Measurements from ENCODE around the gene RPH3AL. TPM values are rescaled to one million over a fixed set of nuclear protein-coding genes. Genes with fewer than 3 reads are reported as not detected.

RPH3AL gene
- total RNA-seq, 1 experiment from 2014 or later = 3.0 TPM

GRCh38 chr17:208429-208828 is 144.2 kb downstream of the RPH3AL start:
- H3K4me1 Mint-ChIP-seq = peaks cover 3 to 12% of the 10 kb centered on the region in 2 experiments; a peak in 3 of 4 replicates

More at GRCh38 chr17:208429-208828, 144.2 kb downstream of the RPH3AL start:
- no peaks in the 10 kb centered on the region for H3K23me2 ChIP-seq (ENCODE audit: insufficient read length, low read depth, low read length, poor library complexity, severe bottlenecking)
- no peak overlapping the region for H3K27ac Mint-ChIP-seq
- no peak overlapping the region for H4K91ac ChIP-seq (ENCODE audit: insufficient read length, low read depth, low read length)
- no peak overlapping the region for H3K9ac ChIP-seq (ENCODE audit: extremely low read depth, insufficient read length, low read length)
- H4K20me1 ChIP-seq (ENCODE audit: control insufficient read depth, insufficient read depth, insufficient read length) = no peaks in the 10 kb centered on the region
- H3K36me3 Mint-ChIP-seq (ENCODE audit: insufficient read depth in 1 of 3, low read depth in 3 of 3) = peaks cover 0 to 8% (median 5%) of the 10 kb centered on the region in 3 experiments; a peak in 5 of 7 replicates
- H3K79me2 ChIP-seq (ENCODE audit: insufficient read depth, low read length) = no peaks in the 10 kb centered on the region
- WGBS (ENCODE audit: extremely low coverage, insufficient read length, low lambda C conversion rate) = no CpG with 5 or more reads among the region's 8 CpGs
- H2BK12ac ChIP-seq (ENCODE audit: insufficient read length, low read depth, low read length) = no peak overlapping the region
- no peaks in the 10 kb centered on the region for H3K27me3 ChIP-seq (ENCODE audit: insufficient read depth, low read length)
- no peaks in the 10 kb centered on the region for H3K9me3 ChIP-seq (ENCODE audit: control insufficient read depth, low read depth, low read length)
- no peak overlapping the region for H4K8ac ChIP-seq (replicated peaks; ENCODE audit: insufficient read length, low read depth, low read length)
- peaks cover 4% of the 10 kb centered on the region for H3K27me3 Mint-ChIP-seq (ENCODE audit: low read depth)
- H3K4ac ChIP-seq (ENCODE audit: low read depth, low read length) = no peak overlapping the region
- no peak overlapping the region for H3T11ph ChIP-seq (ENCODE audit: low read length)
- H2BK15ac ChIP-seq (ENCODE audit: low read depth, low read length) = no peak overlapping the region
- H3K9me3 Mint-ChIP-seq = peaks cover 7 to 18% of the 10 kb centered on the region in 2 experiments; a peak in 3 of 5 replicates
- no peak overlapping the region for H4K5ac ChIP-seq (ENCODE audit: insufficient read length, low read depth, low read length)
- no peak overlapping the region for H3K27ac ChIP-seq (ENCODE audit: insufficient read length, low read depth, low read length)
- DNase-seq = no peak
- no peak overlapping the region for H2AK5ac ChIP-seq (ENCODE audit: insufficient read length, low read length)
- H2BK120ac ChIP-seq (ENCODE audit: low read depth, low read length, poor library complexity, severe bottlenecking) = no peak overlapping the region
- no peak overlapping the region for H3K18ac ChIP-seq (ENCODE audit: insufficient read length, low read depth, low read length)
- H3K14ac ChIP-seq (ENCODE audit: insufficient read depth, low read length) = no peak overlapping the region
- no peak overlapping the region for H3K4me2 ChIP-seq (ENCODE audit: insufficient read depth, insufficient read length, low read length)
- no peak overlapping the region for H2AFZ ChIP-seq (ENCODE audit: low read length)
- no peak overlapping the region for H3K23ac ChIP-seq (ENCODE audit: insufficient read length, low read depth, low read length)
- H2BK5ac ChIP-seq (ENCODE audit: insufficient read length, low read length) = no peak overlapping the region
- no peaks in the 10 kb centered on the region for H3K4me1 ChIP-seq (ENCODE audit: insufficient read depth, low read length)
- H3K79me1 ChIP-seq (ENCODE audit: insufficient read depth, low read depth, low read length, poor library complexity, severe bottlenecking) = no peaks in the 10 kb centered on the region
- no peak overlapping the region for H3K4me3 Mint-ChIP-seq
- TF ChIP-seq CTCF (conservative IDR thresholded peaks at IDR 0.05) = no peak
- no peak overlapping the region for H2BK20ac ChIP-seq (ENCODE audit: low read depth, low read length, poor library complexity, severe bottlenecking)
- no peak overlapping the region for H3K56ac ChIP-seq (ENCODE audit: insufficient read length, low read depth, low read length)

Data from H9 (cell line).